ENCODE results near the gene GNLY. TPM values are rescaled to one million over a fixed set of nuclear protein-coding genes. Genes with fewer than 3 reads are reported as not detected.

GNLY gene
- total and polyA plus RNA-seq, 9 of the 15 experiments (the other 6 are each of a cell fraction or from before 2014, with no cell fraction given), result not detected

DNA sequence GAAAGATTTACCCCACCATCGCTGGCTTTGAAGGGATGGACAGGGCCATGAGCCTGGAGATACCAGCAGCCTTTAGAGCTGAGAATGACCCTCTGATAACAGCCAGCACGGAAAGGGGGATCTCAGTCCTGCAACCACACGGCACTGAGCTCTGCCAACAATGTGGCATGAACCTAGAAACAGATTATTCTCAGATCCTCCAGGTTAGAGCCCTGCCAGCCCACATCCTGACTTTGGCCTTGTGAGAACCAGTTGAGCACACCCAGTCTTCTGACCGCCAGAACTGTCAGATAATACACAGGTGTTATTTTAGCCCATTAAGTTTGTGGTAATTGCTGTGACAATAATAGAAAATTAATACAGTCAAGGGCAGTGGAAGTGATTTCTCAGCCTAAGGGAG, 9.4 kb upstream of the GNLY start:
- Histone ChIP-seq H3K36me3 (ENCODE audit: control insufficient read depth, insufficient read depth, low read length) (no peaks in the 10 kb centered on the region), H3K27me3 (ENCODE audit: control insufficient read depth in 2 of 2, insufficient read depth in 2 of 2, low read length in 2 of 2) (peaks cover 6 to 19% of the 10 kb centered on the region in 2 experiments), H3K4me1 (replicated peaks in 1 of 2; ENCODE audit: control insufficient read depth in 2 of 2, insufficient read depth in 2 of 2, low read length in 2 of 2) (no peaks in the 10 kb centered on the region), H3K79me2 (ENCODE audit: control insufficient read depth, insufficient read depth, low read length) (no peaks in the 10 kb centered on the region), H3K9me1 (ENCODE audit: control insufficient read depth, insufficient read depth, low read length) (no peaks in the 10 kb centered on the region), H3K9ac (ENCODE audit: insufficient read depth in 1 of 2, low read depth in 2 of 2, low read length in 2 of 2) (no peak overlapping the region), H4K20me1 (replicated peaks; ENCODE audit: control insufficient read depth, insufficient read depth, low read length) (no peaks in the 10 kb centered on the region), H3K4me2 (ENCODE audit: insufficient read depth, low read length) (no peak overlapping the region), H3K4me3 (no peak overlapping the region), H3K27ac (ENCODE audit: extremely low read depth, low read depth, low read length) (no peak overlapping the region), H3K9me3 (replicated peaks; ENCODE audit: control insufficient read depth, insufficient read depth, low read depth, low read length) (no peaks in the 10 kb centered on the region), H2AFZ (ENCODE audit: low read depth, low read length) (no peak overlapping the region)
- POLR2A ChIA-PET, result no interaction called here
- CTCF ChIA-PET (ENCODE audit: low intra/inter-chr PET ratio), result no interaction called here
- FAIRE-seq, result peak; percentile 11
- TF ChIP-seq, protein P1, sequence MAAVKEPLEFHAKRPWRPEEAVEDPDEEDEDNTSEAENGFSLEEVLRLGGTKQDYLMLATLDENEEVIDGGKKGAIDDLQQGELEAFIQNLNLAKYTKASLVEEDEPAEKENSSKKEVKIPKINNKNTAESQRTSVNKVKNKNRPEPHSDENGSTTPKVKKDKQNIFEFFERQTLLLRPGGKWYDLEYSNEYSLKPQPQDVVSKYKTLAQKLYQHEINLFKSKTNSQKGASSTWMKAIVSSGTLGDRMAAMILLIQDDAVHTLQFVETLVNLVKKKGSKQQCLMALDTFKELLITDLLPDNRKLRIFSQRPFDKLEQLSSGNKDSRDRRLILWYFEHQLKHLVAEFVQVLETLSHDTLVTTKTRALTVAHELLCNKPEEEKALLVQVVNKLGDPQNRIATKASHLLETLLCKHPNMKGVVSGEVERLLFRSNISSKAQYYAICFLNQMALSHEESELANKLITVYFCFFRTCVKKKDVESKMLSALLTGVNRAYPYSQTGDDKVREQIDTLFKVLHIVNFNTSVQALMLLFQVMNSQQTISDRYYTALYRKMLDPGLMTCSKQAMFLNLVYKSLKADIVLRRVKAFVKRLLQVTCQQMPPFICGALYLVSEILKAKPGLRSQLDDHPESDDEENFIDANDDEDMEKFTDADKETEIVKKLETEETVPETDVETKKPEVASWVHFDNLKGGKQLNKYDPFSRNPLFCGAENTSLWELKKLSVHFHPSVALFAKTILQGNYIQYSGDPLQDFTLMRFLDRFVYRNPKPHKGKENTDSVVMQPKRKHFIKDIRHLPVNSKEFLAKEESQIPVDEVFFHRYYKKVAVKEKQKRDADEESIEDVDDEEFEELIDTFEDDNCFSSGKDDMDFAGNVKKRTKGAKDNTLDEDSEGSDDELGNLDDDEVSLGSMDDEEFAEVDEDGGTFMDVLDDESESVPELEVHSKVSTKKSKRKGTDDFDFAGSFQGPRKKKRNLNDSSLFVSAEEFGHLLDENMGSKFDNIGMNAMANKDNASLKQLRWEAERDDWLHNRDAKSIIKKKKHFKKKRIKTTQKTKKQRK (IDR thresholded peaks at IDR 0.05; ENCODE audit: borderline replicate concordance, low read depth, low read length), result no peak
- TF ChIP-seq MAZ (CRISPR knock-in tag; conservative IDR thresholded peaks at IDR 0.05 in 1 of 2, IDR thresholded peaks at IDR 0.05 in 1 of 2) (no peak), ZNF583 (CRISPR knock-in tag; IDR thresholded peaks at IDR 0.05) (no peak), ZNF436 (CRISPR knock-in tag; IDR thresholded peaks at IDR 0.05) (no peak), NR2C1 (IDR thresholded peaks at IDR 0.05) (no peak), NR2C1 (tag; IDR thresholded peaks at IDR 0.05) (no peak), ZNF311 (CRISPR knock-in tag; IDR thresholded peaks at IDR 0.05) (no peak), MAFF (IDR thresholded peaks at IDR 0.05; ENCODE audit: low read length) (no peak)
- in situ Hi-C loops (cut with MboI), result no loop called here
- intact Hi-C loops (cut with micrococcal nuclease), result no loop called here
- BruUV-seq (replicated peaks), result no TSS peak
- no peak for ATAC-seq
- 3% methylated on average over 4 of the region's 4 CpGs for WGBS (ENCODE audit: insufficient coverage, low coverage, missing lambda C conversion rate)
- no peak for DNase-seq (ENCODE audit: extremely low read depth in 1 of 4, low spot score in 3 of 4)
